ENCODE results near the gene SCGB1C1. TPM values are rescaled to one million over a fixed set of nuclear protein-coding genes. Genes with fewer than 3 reads are reported as not detected.

SCGB1C1 gene
- total RNA-seq, 4 donors from 2014 or later: not detected

DNA sequence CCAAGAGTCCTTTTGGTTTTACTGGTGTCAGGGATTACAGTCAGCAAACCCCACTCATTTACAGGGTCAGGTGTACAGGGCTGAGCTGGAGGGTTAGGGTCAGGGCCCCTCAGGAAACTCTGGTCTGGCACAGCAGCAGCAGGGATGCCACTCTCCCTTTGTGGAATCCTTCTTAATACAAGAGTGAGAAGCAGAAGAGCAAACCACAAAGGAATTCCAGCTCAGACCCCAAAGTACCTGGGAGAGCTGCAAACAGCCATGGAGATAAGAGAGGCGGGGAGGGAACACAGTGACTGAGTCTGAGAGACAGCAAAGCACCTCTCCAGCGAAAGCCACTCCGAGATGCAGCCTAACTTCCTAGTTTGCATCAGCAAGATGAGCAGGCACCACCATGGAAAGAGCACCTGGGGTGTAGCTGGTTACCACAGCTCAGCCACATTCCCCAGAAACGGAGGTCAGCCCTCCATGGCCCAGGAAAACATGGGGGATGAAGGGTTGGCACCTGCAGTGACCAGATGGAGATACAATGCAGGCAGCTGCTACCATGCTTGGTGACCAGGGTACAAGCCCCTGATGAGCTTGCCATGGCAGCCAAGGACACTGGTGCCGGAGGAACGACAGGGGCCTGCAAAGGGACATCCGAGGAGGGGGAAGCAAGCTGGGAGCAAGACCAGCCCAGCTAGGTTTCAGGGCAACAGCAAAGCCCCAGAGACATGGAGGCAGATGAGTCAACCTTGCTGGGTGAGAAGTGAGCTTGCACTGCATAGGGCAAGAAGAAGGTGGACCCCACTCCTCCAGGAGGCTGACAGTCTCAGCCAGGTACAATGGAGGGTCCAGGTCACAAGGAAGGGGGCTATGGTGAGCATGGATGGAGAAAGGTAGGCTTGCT is 10.4 kb downstream of the SCGB1C1 start:
- H3K27me3 ChIP-seq: no peaks in the 10 kb centered on the region
- DNase-seq (ENCODE audit: low spot score in 2 of 2): no peak
- 85 to 89% methylated on average over 7 of the region's 7 CpGs for WGBS, 2 donors
- H3K9me3 ChIP-seq: no peaks in the 10 kb centered on the region
- H3K4me3 ChIP-seq: no peak overlapping the region
- H3K4me1 ChIP-seq: peaks cover 3 to 48% (median 15%) of the 10 kb centered on the region in 4 donors
- H3K27ac ChIP-seq: no peak overlapping the region
- no peak for TF ChIP-seq POLR2A (IDR thresholded peaks at IDR 0.05)
- TF ChIP-seq EP300 (IDR thresholded peaks at IDR 0.05): no peak
- TF ChIP-seq, protein P1, sequence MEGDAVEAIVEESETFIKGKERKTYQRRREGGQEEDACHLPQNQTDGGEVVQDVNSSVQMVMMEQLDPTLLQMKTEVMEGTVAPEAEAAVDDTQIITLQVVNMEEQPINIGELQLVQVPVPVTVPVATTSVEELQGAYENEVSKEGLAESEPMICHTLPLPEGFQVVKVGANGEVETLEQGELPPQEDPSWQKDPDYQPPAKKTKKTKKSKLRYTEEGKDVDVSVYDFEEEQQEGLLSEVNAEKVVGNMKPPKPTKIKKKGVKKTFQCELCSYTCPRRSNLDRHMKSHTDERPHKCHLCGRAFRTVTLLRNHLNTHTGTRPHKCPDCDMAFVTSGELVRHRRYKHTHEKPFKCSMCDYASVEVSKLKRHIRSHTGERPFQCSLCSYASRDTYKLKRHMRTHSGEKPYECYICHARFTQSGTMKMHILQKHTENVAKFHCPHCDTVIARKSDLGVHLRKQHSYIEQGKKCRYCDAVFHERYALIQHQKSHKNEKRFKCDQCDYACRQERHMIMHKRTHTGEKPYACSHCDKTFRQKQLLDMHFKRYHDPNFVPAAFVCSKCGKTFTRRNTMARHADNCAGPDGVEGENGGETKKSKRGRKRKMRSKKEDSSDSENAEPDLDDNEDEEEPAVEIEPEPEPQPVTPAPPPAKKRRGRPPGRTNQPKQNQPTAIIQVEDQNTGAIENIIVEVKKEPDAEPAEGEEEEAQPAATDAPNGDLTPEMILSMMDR (IDR thresholded peaks at IDR 0.05): no peak
- H3K36me3 ChIP-seq: peaks cover 0 to 59% (median 3%) of the 10 kb centered on the region in 3 donors

- DNase-seq (ENCODE audit: low spot score in 2 of 2): no peak
- H3K4me1 ChIP-seq: peaks cover 3 to 48% (median 15%) of the 10 kb centered on the region in 4 donors
- H3K4me3 ChIP-seq: no peak overlapping the region
- peaks cover 0 to 59% (median 3%) of the 10 kb centered on the region in 3 donors for H3K36me3 ChIP-seq
- 90 to 98% methylated on average over 4 of the region's 4 CpGs for WGBS, 2 donors
- no peak overlapping the region for H3K27ac ChIP-seq
- TF ChIP-seq, protein P1 (IDR thresholded peaks at IDR 0.05): no peak
- no peak for TF ChIP-seq POLR2A (IDR thresholded peaks at IDR 0.05)
- TF ChIP-seq EP300 (IDR thresholded peaks at IDR 0.05): no peak
- H3K27me3 ChIP-seq: no peaks in the 10 kb centered on the region
- no peaks in the 10 kb centered on the region for H3K9me3 ChIP-seq
These were observed 11.2 kb downstream of the SCGB1C1 start for GRCh38 chr11:203945-204586.

- TF ChIP-seq POLR2A (IDR thresholded peaks at IDR 0.05) (no peak), EP300 (IDR thresholded peaks at IDR 0.05) (no peak)
- TF ChIP-seq, protein P1 (IDR thresholded peaks at IDR 0.05): no peak
- DNase-seq (ENCODE audit: low spot score in 2 of 2): no peak
- Histone ChIP-seq H3K4me3 (no peak overlapping the region), H3K27ac (no peak overlapping the region), H3K9me3 (no peaks in the 10 kb centered on the region), H3K36me3 (peaks cover 0 to 60% (median 3%) of the 10 kb centered on the region in 3 donors), H3K4me1 (peaks cover 8 to 54% (median 21%) of the 10 kb centered on the region in 4 donors), H3K27me3 (no peaks in the 10 kb centered on the region)
- WGBS, 2 donors: 78 to 80% methylated on average over 10 to 12 of the region's 12 CpGs
These were observed 11.8 kb downstream of the SCGB1C1 start for GRCh38 chr11:204587-205109.

- Histone ChIP-seq H3K36me3 (peaks cover 0 to 60% (median 3%) of the 10 kb centered on the region in 3 donors), H3K9me3 (no peaks in the 10 kb centered on the region), H3K4me1 (peaks cover 14 to 61% (median 27%) of the 10 kb centered on the region in 4 donors), H3K27ac (peak overlapping the region in 1 of 4 donors; percentile 98), H3K27me3 (no peaks in the 10 kb centered on the region), H3K4me3 (peak overlapping the region in 1 of 4 donors; percentile 80)
- TF ChIP-seq, protein P1 (IDR thresholded peaks at IDR 0.05): no peak
- TF ChIP-seq POLR2A (IDR thresholded peaks at IDR 0.05): no peak
- TF ChIP-seq EP300 (IDR thresholded peaks at IDR 0.05): no peak
- WGBS, 2 donors: 84 to 94% methylated on average over 11 to 16 of the region's 16 CpGs
- no peak for DNase-seq (ENCODE audit: low spot score in 2 of 2)
These were observed 12.5 kb downstream of the SCGB1C1 start for GRCh38 chr11:205221-206001.

All from tibial nerve (tissue), 4 donors.